GM12878 (cell line): ENCODE data around the gene POLD2. TPM values are rescaled to one million over a fixed set of nuclear protein-coding genes. Genes with fewer than 3 reads are reported as not detected.

ENCODE experiments used
- ASH2L ChIP-seq: fragments of 300-600, 200-600 bp; sonication (generic); IDR thresholded peaks from 2 replicates; pipeline ENCODE4 v1.6.1; 2017; ENCODE audit warnings: low read depth, mild to moderate bottlenecking, borderline replicate concordance
- BHLHE40 ChIP-seq, 2 experiments: fragments of 450-650 bp in 1 of 2; IDR thresholded peaks; 2 replicates each; pipeline ENCODE4 v1.6.1; 2011 to 2017; ENCODE audit warnings: low read depth in 2 of 2, borderline replicate concordance in 1 of 2, improper control_type of control experiment in 1 of 2, low read length in 1 of 2, mild to moderate bottlenecking in 1 of 2
- KAT2A ChIP-seq: conservative IDR thresholded peaks from 2 replicates; pipeline ENCODE4 v1.6.1; 2011; ENCODE audit warnings: low read depth, low read length; ENCODE audit not compliant: control insufficient read depth
- MYB ChIP-seq: fragments of 150-350 bp; IDR thresholded peaks from 2 replicates; pipeline ENCODE4 v1.6.1; 2014; ENCODE audit warnings: mild to moderate bottlenecking, low read depth, low read length, borderline replicate concordance
- NR2C1 ChIP-seq: fragments of 450-650 bp; IDR thresholded peaks from 2 replicates; pipeline ENCODE4 v1.6.1; 2017; ENCODE audit warnings: antibody characterized with exemption, mild to moderate bottlenecking, moderate library complexity
- POLR2AphosphoS2 ChIP-seq: IDR thresholded peaks from 2 replicates; pipeline ENCODE4 v1.6.1; 2011; ENCODE audit warnings: low read depth, mild to moderate bottlenecking, low read length, improper control_type of control experiment, moderate library complexity
- TARDBP ChIP-seq: IDR thresholded peaks from 2 replicates; pipeline ENCODE4 v1.6.1; 2016; ENCODE audit warnings: borderline replicate concordance
- YBX1 ChIP-seq: fragments of 450-650 bp; IDR thresholded peaks from 2 replicates; pipeline ENCODE4 v1.6.1; 2016; ENCODE audit warnings: antibody characterized with exemption
- ZNF24 ChIP-seq: fragments of 450-650 bp; IDR thresholded peaks from 2 replicates; pipeline ENCODE4 v1.6.1; 2017; ENCODE audit warnings: antibody characterized with exemption, mild to moderate bottlenecking
- polyA plus RNA-seq, 11 experiments: library from polyadenylated mRNA; depleted of rRNA in 4 of 11; unstranded in 6 of 11; stranded (reverse) in 5 of 11; fragments of >200 nt; fragmentation: Nextera tagmentation in 4 of 11; fragmentation: Illumina TruSeq in 1 of 11; extraction: Ambion mirVana in 4 of 11; extraction: Trizol in 1 of 11; gene quantifications; 1 replicate in 1 of 11; 2 replicates in 10 of 11; pipeline versions ENCODE4 v1.2.1 to v1.2.3, GENCODE V29; 2011 to 2016; ENCODE audit warnings: inconsistent platforms in 2 of 11, missing spikeins in 2 of 11, low read depth in 1 of 11
- total RNA-seq, 4 experiments: library from RNA; depleted of rRNA in 3 of 4; stranded (reverse); fragments of >200 nt in 3 of 4; fragmentation: Illumina TruSeq in 1 of 4; extraction: Trizol in 1 of 4; gene quantifications; 2 replicates each; pipeline versions ENCODE4 v1.2.1 to v1.2.3, GENCODE V29; 2013 to 2021
- TF ChIP-seq, protein P1 (sequence below): IDR thresholded peaks from 2 replicates; pipeline ENCODE4 v1.6.1; 2012; ENCODE audit warnings: mild to moderate bottlenecking, low read depth, low read length
- TF ChIP-seq, protein P2 (sequence below): fragments of 450-650 bp; IDR thresholded peaks from 2 replicates; pipeline ENCODE4 v1.6.1; 2017; ENCODE audit warnings: low read depth, mild to moderate bottlenecking, moderate library complexity
- TF ChIP-seq, protein P3 (sequence below): IDR thresholded peaks from 2 replicates; pipeline ENCODE4 v1.6.1; 2012; ENCODE audit warnings: low read depth, low read length, improper control_type of control experiment

Gene POLD2
- total and polyA plus RNA-seq, 10 of the 15 experiments (the other 5 are each of a cell fraction or from before 2014, with no cell fraction given): 19.1 to 287 (median 169) TPM

DNA sequence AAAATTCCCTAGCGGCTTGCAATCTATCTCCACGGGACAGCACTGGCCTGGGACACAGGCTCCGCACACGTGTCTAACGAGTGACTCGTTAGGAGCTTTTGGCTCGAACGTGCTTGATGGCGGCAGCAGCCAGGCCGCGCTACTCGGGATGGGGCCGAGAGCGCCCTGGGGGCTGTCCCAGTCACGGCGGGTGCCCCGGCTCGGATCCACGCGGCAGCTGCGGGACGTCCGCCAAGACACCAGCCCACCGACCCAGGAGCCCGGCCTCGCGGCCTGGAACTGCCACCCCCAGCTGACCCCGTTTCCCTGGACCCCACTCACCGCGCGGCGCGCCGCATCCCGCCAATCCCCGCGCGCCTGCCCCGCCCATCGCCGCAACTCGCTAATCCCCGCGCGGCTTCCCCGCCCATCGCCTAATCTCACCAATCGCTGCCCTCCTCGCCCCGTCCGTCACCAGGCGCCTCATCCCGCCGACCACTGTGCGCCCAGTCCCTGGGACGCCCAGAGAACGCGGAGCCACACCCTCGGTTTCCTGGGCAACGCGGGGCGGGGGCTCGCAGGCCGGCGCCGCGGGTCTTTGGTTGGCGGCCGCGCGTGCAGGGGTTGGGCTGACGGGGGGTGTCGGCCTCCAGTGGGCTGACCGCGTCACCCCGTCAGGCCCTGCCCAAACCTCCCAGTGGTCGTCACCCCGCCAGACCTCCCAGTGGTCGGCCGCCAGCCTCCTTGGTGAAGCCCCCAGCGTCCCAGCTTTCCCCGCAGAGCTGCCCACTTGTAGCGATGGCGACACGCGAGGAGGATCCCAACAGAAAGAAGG, at the start of gene POLD2 (continued):
- TF ChIP-seq, protein P1, sequence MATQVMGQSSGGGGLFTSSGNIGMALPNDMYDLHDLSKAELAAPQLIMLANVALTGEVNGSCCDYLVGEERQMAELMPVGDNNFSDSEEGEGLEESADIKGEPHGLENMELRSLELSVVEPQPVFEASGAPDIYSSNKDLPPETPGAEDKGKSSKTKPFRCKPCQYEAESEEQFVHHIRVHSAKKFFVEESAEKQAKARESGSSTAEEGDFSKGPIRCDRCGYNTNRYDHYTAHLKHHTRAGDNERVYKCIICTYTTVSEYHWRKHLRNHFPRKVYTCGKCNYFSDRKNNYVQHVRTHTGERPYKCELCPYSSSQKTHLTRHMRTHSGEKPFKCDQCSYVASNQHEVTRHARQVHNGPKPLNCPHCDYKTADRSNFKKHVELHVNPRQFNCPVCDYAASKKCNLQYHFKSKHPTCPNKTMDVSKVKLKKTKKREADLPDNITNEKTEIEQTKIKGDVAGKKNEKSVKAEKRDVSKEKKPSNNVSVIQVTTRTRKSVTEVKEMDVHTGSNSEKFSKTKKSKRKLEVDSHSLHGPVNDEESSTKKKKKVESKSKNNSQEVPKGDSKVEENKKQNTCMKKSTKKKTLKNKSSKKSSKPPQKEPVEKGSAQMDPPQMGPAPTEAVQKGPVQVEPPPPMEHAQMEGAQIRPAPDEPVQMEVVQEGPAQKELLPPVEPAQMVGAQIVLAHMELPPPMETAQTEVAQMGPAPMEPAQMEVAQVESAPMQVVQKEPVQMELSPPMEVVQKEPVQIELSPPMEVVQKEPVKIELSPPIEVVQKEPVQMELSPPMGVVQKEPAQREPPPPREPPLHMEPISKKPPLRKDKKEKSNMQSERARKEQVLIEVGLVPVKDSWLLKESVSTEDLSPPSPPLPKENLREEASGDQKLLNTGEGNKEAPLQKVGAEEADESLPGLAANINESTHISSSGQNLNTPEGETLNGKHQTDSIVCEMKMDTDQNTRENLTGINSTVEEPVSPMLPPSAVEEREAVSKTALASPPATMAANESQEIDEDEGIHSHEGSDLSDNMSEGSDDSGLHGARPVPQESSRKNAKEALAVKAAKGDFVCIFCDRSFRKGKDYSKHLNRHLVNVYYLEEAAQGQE: no peak
- TF ChIP-seq KAT2A (no peak), ASH2L (no peak), BHLHE40 (IDR thresholded peaks at IDR 0.05; ENCODE audit: borderline replicate concordance in 1 of 2, low read depth in 2 of 2, low read length in 1 of 2) (peak; percentile 67 to 87), ZNF24 (no peak), MYB (no peak), NR2C1 (0 out of 2 replicates have a peak, but pooled peaks have one; percentile 10), POLR2AphosphoS2 (no peak), TARDBP (no peak), YBX1 (no peak)
- TF ChIP-seq, protein P2, sequence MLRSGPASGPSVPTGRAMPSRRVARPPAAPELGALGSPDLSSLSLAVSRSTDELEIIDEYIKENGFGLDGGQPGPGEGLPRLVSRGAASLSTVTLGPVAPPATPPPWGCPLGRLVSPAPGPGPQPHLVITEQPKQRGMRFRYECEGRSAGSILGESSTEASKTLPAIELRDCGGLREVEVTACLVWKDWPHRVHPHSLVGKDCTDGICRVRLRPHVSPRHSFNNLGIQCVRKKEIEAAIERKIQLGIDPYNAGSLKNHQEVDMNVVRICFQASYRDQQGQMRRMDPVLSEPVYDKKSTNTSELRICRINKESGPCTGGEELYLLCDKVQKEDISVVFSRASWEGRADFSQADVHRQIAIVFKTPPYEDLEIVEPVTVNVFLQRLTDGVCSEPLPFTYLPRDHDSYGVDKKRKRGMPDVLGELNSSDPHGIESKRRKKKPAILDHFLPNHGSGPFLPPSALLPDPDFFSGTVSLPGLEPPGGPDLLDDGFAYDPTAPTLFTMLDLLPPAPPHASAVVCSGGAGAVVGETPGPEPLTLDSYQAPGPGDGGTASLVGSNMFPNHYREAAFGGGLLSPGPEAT: 0 out of 2 replicates have a peak, but pooled peaks have one; percentile 16
- TF ChIP-seq, protein P3, sequence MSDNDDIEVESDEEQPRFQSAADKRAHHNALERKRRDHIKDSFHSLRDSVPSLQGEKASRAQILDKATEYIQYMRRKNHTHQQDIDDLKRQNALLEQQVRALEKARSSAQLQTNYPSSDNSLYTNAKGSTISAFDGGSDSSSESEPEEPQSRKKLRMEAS: no peak; the same call in 1 of the 2 replicates
